HG03045 (cell line): ENCODE data around the gene SLC7A6.

Source experiments
- ATAC-seq: cut with Tn5 transposase; IDR thresholded peaks from one replicate; pipeline ENCODE4 v1.9.1; 2021; ENCODE audit warnings: mild to moderate bottlenecking, moderate library complexity; ENCODE audit not compliant: unreplicated experiment

The SLC7A6 gene

DNA sequence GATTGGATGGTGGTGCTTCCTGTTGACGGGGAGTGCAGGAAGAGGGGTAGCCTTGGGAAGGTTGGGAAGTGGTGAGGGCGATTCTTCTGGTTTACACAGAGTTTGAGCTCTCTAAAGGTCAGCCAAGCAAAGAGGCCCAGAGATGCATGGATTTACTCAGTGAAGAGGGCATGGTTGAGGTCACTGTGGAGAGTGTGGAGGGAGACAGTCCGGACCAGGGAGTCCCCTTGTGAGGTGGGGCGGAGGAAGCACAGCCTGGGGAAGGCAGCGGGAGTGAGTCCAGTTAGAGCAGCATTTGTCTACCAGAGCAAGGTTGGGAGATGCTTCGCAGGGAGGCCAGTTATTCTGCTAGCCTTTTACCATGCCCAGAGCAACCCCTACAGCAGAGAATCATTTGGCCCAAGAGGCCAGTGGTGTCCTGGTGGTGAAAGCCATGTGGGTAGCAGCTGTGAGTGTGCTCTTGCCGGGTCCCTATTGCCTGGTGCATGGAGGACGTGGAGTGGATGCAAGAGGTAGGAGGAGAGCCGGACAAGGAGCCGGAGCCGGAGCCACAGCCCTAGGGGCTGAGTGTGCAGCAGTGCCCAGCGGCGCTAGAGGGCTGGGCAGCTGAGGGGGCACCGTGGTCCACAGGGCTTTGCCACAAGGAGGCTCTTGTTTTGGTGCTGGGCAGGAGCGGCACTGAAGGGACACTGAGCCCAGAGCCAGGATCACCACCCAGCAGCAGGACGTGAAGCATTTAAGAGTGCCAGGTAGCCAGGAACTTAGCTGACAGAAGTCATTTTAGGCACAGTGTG lies 74.2 kb downstream of the SLC7A6 start:
- ATAC-seq, result no peak

DNA sequence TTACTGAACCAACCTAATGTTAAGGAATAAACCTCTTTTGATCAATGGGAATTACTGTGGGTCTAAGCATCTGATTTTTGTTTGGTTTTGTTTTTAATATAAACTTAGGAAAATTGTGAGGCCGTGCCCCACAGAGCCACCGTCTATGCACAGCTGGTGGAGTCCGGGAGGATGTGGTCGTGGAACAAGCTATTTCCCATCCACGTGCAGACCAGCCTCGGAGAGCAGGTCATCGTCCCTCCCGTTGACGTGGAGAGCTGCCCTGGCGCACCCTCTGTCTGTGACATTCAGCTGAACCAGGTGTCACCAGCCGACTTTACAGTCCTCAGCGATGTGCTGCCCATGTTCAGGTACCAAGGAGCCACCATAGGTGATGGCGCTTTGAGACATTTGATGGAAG lies 74.9 kb downstream of the SLC7A6 start:
- ATAC-seq, result no peak

- no peak for ATAC-seq
Measured at GRCh38 chr16:68342620-68343019, 78.3 kb downstream of the SLC7A6 start.

DNA sequence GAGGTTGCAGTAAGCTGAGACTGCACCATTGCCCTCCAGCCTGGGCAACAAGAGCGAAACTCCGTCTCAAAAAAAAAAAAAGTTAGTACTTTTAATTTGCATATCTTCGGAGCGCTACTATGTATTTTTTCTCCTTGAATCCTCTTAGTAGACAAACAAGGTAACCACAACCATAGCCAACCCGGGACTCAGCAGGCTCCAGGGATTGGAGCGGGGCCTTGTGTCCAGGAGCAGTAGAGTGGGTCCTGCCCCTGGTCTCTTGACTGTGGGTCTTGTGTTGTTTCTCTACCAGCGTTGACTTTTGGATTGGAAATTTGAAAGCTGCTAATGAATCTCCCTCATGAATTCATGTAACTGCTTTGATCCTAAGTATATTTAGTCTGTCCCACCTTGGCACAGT lies 78.8 kb downstream of the SLC7A6 start:
- no peak for ATAC-seq

- no peak for ATAC-seq
Measured at GRCh38 chr16:68344252-68344651, 79.9 kb downstream of the SLC7A6 start.

DNA sequence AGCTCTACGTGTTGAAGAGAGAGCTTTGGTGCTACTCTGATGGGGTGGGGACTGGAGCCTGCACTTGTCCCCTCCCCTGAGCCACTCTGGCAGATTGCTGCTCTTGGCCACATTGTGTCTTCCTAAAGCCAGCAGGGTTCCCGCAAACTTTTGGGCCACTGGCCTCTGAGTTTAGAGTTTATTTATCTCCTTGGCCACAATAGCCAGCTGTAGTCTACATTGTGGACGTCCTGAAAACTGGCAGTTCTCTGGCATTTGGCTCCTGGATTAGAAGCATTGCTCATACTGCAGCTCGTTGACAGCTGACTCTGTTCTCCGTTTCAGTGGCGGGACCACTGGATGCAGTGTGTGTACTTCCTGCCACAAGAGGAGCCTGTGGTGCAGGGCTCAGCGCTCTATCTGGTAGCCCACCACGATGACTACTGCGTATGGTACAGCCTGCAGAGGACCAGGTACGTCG lies 81.1 kb downstream of the SLC7A6 start:
- no peak for ATAC-seq

GRCh38 chr16:68345958-68346635 lies 81.8 kb downstream of the SLC7A6 start:
- ATAC-seq, result no peak

DNA sequence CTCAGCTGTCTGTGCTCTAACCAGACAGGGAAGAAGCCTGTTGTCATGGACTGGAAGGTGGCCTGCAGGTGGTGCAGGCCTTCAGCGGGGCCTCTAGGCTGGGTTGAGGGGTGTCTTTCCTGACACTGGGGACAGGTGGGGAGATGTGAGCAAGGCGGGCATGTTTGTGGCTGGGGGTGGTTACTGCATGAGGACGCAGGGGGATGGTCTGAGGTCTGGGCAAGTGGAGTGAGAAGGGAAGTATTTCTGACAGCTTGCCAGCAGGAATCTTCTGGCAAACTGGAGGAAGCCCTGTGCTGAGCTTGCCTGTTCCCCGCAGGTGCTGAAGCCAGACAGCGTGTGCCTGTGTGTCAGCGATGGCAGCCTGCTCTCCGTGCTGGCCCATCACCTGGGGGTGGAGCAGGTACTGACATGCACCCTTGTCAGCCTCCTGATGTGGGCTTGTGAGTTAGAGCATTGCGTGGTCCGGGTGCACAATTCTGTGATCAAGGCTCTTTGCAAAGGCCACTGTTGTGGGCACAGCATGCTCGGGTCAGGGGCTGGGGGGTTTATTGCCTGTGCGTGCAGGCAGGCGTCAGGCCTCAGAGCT lies 82.7 kb downstream of the SLC7A6 start:
- no peak for ATAC-seq

DNA sequence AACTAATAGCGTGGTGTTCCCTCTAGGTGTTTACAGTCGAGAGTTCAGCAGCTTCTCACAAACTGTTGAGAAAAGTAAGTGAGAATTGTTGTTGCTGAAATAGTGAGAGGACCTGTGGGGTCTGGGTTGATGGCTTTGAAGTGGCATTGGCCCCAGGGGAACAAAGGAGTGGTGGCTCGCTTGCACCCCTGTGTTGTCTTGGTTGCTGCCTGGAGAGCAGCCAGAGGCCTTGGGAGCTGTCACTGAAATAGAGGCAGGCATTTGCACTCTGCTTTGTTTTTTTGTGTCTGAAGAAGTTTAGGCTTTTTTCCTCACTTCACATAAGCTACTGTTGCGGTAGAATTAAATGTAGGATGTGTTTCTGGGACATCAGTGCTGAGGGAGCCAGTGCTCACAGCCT lies 83.3 kb downstream of the SLC7A6 start:
- ATAC-seq, result no peak

DNA sequence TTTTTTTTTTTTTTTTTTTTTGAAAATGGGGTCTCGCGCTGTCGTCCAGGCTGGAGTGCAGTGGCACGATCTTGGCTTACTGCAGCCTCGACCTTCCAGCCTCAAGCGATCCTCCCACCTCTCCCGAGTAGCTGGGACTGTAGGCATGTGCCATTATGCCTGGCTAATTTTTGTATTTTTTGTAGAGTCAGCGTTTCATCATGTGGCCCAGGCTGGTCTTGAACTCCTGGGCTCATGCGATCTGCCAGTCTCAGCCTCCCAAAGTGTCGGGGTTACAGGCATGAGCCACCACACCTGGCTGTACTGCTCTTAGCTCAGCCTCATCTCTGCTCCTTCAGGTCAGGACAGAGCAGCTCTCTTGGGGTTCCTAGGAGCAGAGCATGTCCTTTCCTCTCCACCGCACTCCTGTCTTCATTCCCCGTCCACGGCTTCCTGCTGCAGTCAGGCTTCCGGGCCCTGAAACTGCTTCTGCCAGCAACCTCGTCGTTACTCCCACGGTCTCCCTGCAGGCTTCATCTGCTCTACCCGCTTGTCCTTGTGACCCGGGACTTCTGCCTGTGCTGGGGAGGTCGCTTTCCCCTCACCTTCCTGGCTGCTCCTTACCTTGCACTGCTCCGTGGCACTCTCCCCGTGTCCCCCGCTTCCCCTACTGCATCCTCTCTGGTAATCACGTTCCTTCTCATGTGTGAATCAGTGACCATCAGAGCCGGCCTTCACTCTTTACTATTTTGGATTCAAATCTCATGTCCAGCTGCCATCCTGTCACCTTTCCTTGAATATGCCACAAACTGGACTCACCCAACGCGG lies 84.5 kb downstream of the SLC7A6 start:
- ATAC-seq, result no peak

- ATAC-seq, result no peak
Measured at GRCh38 chr16:68349838-68350410, 85.6 kb downstream of the SLC7A6 start.

DNA sequence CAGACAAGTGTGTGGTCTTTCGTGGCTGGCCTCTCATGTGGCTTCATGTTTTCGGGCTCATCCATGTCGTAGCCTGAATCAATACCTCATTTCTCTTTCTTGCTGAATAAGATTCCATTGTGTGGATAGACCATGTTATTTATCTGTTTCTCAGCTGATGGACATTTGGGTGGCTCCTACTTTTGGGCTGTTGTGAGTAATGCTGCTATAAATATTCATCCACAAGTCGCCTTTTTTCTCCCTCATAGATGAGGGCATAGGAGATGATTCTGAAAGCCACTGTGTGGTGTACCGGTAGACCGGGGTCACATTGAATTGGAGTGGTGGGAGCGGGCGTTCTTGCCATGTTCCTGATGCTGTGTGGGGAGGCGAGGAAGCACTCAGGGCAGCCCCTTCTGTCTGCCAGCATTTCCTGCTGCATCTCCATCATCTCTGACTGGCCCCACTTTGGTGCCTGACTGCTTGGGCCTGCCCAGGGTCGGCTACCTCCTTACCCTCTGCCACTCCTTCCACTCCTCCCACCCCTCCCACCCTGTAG lies 86.6 kb downstream of the SLC7A6 start:
- ATAC-seq, result no peak
